Peyer's patch (tissue), 4 donors: ENCODE results near the gene KCNJ8.

ENCODE experiments used
- CTCF ChIP-seq, 6 experiments: fragments of 450-650 bp in 4 of 6; fragments of 200-600 bp in 2 of 6; sonication (generic) in 1 of 6; IDR thresholded peaks; one replicate each; pipeline ENCODE4 v1.5.1; 2017 to 2019; ENCODE audit warnings: antibody characterized with exemption in 6 of 6, mild to moderate bottlenecking in 3 of 6, moderate library complexity in 1 of 6
- POLR2A ChIP-seq, 2 donors: fragments of 450-650 bp; IDR thresholded peaks; one replicate each; pipeline ENCODE4 v1.5.1; 2017; ENCODE audit warnings: antibody characterized with exemption in 2 of 2, mild to moderate bottlenecking in 2 of 2, moderate library complexity in 2 of 2

GRCh38 chr12:21771311-21771710 lies 3.2 kb downstream of the KCNJ8 start:
- TF ChIP-seq POLR2A (IDR thresholded peaks at IDR 0.05), result no peak
- no peak for TF ChIP-seq CTCF (IDR thresholded peaks at IDR 0.05)
